ENCODE measurements around the gene CCDC27. TPM values are rescaled to one million over a fixed set of nuclear protein-coding genes. Genes with fewer than 3 reads are reported as not detected.
A peak's percentile ranks its signal among the peaks of the same experiment; 100 is the strongest.

CCDC27 gene
- total RNA-seq, 1 experiment from 2014 or later, result not detected

DNA sequence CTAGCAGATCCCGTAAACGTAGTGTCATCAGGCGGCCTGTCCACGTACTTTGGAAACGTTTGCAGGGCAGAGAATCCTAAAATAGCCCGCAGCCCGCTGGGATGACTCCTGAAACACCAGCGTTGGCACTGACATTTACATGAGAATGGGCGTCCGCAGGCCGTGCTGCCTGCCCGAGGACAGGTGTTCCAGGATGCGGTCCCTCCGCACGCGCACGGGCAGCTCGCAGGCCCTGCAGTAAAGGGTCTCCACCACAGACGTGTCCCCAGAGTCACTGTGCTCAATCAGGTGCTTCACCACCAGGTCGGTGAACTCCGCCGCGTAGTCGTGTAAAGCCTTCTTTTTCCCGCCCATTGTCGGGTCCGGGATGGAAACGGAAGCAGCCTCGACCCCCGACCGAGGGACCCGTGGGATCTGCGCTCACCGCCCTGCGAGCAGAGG is 5.8 kb upstream of the CCDC27 start:
- CTCF ChIA-PET, result no interaction called here
- Histone ChIP-seq H3K9me3 (ENCODE audit: control insufficient read depth, insufficient read depth, low read depth, low read length) (no peaks in the 10 kb centered on the region), H3K27ac (ENCODE audit: low read length) (peak overlapping the region; percentile 76), H3K27me3 (ENCODE audit: control insufficient read depth, insufficient read depth, low read length) (no peaks in the 10 kb centered on the region), H3K36me3 (ENCODE audit: control insufficient read depth, insufficient read depth, low read length) (no peaks in the 10 kb centered on the region; the same call in 1 of the 2 replicates), H3K4me3 (ENCODE audit: low read depth in 2 of 2, low read length in 2 of 2) (peak overlapping the region; percentile 68 to 77), H3K4me1 (ENCODE audit: control insufficient read depth, insufficient read depth, low read length) (peaks cover 8% of the 10 kb centered on the region)
- TF ChIP-seq POLR2AphosphoS5 (IDR thresholded peaks at IDR 0.05; ENCODE audit: low read depth, low read length) (no peak), TCF7L2 (IDR thresholded peaks at IDR 0.05; ENCODE audit: low read depth, low read length) (no peak), SIN3A (IDR thresholded peaks at IDR 0.05; ENCODE audit: borderline replicate concordance, insufficient read depth, low read depth, low read length) (no peak)
- TF ChIP-seq, protein P1, sequence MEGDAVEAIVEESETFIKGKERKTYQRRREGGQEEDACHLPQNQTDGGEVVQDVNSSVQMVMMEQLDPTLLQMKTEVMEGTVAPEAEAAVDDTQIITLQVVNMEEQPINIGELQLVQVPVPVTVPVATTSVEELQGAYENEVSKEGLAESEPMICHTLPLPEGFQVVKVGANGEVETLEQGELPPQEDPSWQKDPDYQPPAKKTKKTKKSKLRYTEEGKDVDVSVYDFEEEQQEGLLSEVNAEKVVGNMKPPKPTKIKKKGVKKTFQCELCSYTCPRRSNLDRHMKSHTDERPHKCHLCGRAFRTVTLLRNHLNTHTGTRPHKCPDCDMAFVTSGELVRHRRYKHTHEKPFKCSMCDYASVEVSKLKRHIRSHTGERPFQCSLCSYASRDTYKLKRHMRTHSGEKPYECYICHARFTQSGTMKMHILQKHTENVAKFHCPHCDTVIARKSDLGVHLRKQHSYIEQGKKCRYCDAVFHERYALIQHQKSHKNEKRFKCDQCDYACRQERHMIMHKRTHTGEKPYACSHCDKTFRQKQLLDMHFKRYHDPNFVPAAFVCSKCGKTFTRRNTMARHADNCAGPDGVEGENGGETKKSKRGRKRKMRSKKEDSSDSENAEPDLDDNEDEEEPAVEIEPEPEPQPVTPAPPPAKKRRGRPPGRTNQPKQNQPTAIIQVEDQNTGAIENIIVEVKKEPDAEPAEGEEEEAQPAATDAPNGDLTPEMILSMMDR (IDR thresholded peaks at IDR 0.05), result no peak
- TF ChIP-seq, protein P2, sequence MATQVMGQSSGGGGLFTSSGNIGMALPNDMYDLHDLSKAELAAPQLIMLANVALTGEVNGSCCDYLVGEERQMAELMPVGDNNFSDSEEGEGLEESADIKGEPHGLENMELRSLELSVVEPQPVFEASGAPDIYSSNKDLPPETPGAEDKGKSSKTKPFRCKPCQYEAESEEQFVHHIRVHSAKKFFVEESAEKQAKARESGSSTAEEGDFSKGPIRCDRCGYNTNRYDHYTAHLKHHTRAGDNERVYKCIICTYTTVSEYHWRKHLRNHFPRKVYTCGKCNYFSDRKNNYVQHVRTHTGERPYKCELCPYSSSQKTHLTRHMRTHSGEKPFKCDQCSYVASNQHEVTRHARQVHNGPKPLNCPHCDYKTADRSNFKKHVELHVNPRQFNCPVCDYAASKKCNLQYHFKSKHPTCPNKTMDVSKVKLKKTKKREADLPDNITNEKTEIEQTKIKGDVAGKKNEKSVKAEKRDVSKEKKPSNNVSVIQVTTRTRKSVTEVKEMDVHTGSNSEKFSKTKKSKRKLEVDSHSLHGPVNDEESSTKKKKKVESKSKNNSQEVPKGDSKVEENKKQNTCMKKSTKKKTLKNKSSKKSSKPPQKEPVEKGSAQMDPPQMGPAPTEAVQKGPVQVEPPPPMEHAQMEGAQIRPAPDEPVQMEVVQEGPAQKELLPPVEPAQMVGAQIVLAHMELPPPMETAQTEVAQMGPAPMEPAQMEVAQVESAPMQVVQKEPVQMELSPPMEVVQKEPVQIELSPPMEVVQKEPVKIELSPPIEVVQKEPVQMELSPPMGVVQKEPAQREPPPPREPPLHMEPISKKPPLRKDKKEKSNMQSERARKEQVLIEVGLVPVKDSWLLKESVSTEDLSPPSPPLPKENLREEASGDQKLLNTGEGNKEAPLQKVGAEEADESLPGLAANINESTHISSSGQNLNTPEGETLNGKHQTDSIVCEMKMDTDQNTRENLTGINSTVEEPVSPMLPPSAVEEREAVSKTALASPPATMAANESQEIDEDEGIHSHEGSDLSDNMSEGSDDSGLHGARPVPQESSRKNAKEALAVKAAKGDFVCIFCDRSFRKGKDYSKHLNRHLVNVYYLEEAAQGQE (IDR thresholded peaks at IDR 0.05; ENCODE audit: insufficient read depth in 1 of 2, low read depth in 2 of 2, low read length in 1 of 2), result no peak
- no TSS peak for BruUV-seq (replicated peaks)
- ATAC-seq, result peak; percentile 6; the same call in 1 of the 2 replicates
- no peak for DNase-seq (ENCODE audit: low read depth, low spot score)
- POLR2A ChIA-PET, result interaction anchor here (0.6 kb wide), 1 partner anchor 12 kb away, joined by 6 read pairs; no protein-coding TSS in a partner anchor
- intact Hi-C loops (cut with micrococcal nuclease; ENCODE audit: unreplicated experiment) (no loop called here), in situ Hi-C loops (cut with HindIII; ENCODE audit: low pct_unique_long_range_greater_than_20kb, low sequenced_read_pairs) (no loop called here)

DNA sequence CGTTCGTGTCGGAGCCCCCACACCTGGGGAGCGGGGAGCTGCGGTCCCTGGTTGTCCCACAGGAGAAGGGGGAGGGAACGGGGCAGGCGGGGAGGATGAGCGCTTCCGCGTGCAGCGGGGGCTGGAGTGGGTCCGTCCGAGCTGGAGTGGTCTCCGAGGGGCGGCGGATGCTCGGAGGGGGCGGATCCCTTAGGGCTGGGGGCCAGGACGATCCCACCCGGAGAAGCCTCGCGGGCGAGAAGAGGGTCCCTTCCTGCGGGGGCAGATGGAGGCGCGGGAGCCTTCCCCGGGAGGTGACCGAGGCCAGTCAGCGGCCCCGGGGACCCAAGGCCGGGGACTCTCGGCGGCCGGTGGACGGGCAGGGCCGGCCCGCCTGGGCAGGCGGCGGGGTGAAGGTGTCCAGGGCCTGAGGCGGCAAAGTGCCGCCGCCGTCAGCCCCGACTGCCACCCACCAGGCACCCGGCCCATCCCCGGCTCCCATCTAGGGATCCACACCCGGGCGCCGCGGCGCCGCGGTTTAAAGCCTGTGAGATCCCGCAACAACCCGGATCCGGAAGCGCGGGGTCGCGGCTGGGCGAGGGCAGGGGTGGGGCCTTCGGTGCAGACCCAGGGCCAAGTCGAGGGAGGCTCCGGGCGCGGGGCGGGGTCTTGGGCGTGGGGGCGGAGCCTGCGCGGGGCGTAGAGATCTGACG is 5.3 kb upstream of the CCDC27 start:
- intact Hi-C loops (cut with micrococcal nuclease; ENCODE audit: unreplicated experiment) (no loop called here), in situ Hi-C loops (cut with HindIII; ENCODE audit: low pct_unique_long_range_greater_than_20kb, low sequenced_read_pairs) (no loop called here)
- DNase-seq (ENCODE audit: low read depth, low spot score) (peak; percentile 28), ATAC-seq (peak; percentile 98)
- no TSS peak for BruUV-seq (replicated peaks)
- Histone ChIP-seq H3K27me3 (ENCODE audit: control insufficient read depth, insufficient read depth, low read length) (no peaks in the 10 kb centered on the region), H3K27ac (ENCODE audit: low read length) (peak overlapping the region; percentile 76), H3K36me3 (ENCODE audit: control insufficient read depth, insufficient read depth, low read length) (no peaks in the 10 kb centered on the region; the same call in 1 of the 2 replicates), H3K9me3 (ENCODE audit: control insufficient read depth, insufficient read depth, low read depth, low read length) (no peaks in the 10 kb centered on the region), H3K4me3 (ENCODE audit: low read depth in 2 of 2, low read length in 2 of 2) (peak overlapping the region; percentile 68 to 77), H3K4me1 (ENCODE audit: control insufficient read depth, insufficient read depth, low read length) (peaks cover 8% of the 10 kb centered on the region)
- TF ChIP-seq SIN3A (IDR thresholded peaks at IDR 0.05; ENCODE audit: borderline replicate concordance, insufficient read depth, low read depth, low read length) (peak; percentile 89; the same call in 1 of the 2 replicates), POLR2AphosphoS5 (IDR thresholded peaks at IDR 0.05; ENCODE audit: low read depth, low read length) (peak; percentile 95)
- TF ChIP-seq, protein P2 (IDR thresholded peaks at IDR 0.05; ENCODE audit: insufficient read depth in 1 of 2, low read depth in 2 of 2, low read length in 1 of 2), result no peak
- ChIA-PET CTCF (no interaction called here), POLR2A (interaction anchor here (0.6 kb wide), 1 partner anchor 13 kb away, joined by 6 read pairs; no protein-coding TSS in a partner anchor)
